SK-N-SH treated with all-trans-retinoic acid at 6 μM for 48 hours (cell line): ENCODE measurements around the gene GRK4.

Experiments
- ESRRG ChIP-seq: fragments of 250-450 bp; sonication (Bioruptor Pico); IDR thresholded peaks from 2 replicates; pipeline ENCODE4 v1.6.1; 2021; ENCODE audit warnings: mild to moderate bottlenecking
- GLIS3 ChIP-seq: fragments of 250-450 bp; sonication (Bioruptor Pico); IDR thresholded peaks from 2 replicates; pipeline ENCODE4 v1.5.0; 2020; ENCODE audit warnings: mild to moderate bottlenecking, moderate library complexity
- ISL1 ChIP-seq: fragments of 250-450 bp; sonication (Bioruptor Pico); IDR thresholded peaks from 2 replicates; pipeline ENCODE4 v2.1.2; 2022; ENCODE audit warnings: mild to moderate bottlenecking, moderate library complexity
- OSR1 ChIP-seq: fragments of 250-450 bp; sonication (Bioruptor Pico); IDR thresholded peaks from 2 replicates; pipeline ENCODE4 v1.8.0; 2022; ENCODE audit warnings: moderate library complexity, mild to moderate bottlenecking, inconsistent platforms
- RARB ChIP-seq: fragments of 250-450 bp; sonication (Bioruptor Pico); IDR thresholded peaks from 2 replicates; pipeline ENCODE4 v1.8.0; 2021; ENCODE audit warnings: mild to moderate bottlenecking, moderate library complexity
- SNAI2 ChIP-seq: fragments of 250-450 bp; sonication (Bioruptor Pico); IDR thresholded peaks from 2 replicates; pipeline ENCODE4 v1.5.0; 2020; ENCODE audit warnings: mild to moderate bottlenecking, moderate library complexity
- ZFP30 ChIP-seq: fragments of 450-650 bp; formaldehyde crosslinking; IDR thresholded peaks from 2 replicates; pipeline ENCODE4 v1.5.0; 2022; ENCODE audit warnings: mild to moderate bottlenecking, moderate library complexity
- TF ChIP-seq, protein P1 (sequence below): fragments of 250-450 bp; sonication (Bioruptor Pico); IDR thresholded peaks from 2 replicates; pipeline ENCODE4 v1.8.0; 2021; ENCODE audit warnings: low read depth, mild to moderate bottlenecking, moderate library complexity, borderline replicate concordance
- TF ChIP-seq, protein P2 (sequence below): fragments of 250-450 bp; sonication (Bioruptor Pico); IDR thresholded peaks from 2 replicates; pipeline ENCODE4 v1.5.1; 2020; ENCODE audit warnings: low read depth, mild to moderate bottlenecking, moderate library complexity

DNA sequence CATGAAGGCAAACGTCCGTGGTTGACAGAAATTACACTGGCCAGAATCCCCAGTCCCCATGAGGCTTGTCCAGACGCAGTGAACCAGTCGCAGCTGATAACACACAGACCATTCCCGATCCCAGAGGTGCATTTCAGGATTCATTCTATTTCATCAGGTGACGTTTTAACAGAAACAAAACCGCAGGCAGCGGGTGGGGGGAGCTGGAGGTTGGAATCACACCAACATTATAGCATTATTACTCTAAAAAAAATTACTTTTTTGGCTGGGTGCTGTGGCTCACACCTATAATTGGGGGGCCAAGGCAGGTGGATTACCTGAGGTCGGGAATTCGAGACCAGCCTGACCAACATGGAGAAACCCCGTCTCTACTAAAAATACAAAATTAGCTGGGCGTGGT, 25.4 kb upstream of the GRK4 start:
- TF ChIP-seq RARB (CRISPR knock-in tag) (no peak), ISL1 (no peak), SNAI2 (CRISPR knock-in tag) (no peak), ESRRG (no peak), GLIS3 (CRISPR knock-in tag) (no peak), OSR1 (CRISPR knock-in tag) (no peak), ZFP30 (CRISPR knock-in tag) (no peak)
- TF ChIP-seq, protein P1, sequence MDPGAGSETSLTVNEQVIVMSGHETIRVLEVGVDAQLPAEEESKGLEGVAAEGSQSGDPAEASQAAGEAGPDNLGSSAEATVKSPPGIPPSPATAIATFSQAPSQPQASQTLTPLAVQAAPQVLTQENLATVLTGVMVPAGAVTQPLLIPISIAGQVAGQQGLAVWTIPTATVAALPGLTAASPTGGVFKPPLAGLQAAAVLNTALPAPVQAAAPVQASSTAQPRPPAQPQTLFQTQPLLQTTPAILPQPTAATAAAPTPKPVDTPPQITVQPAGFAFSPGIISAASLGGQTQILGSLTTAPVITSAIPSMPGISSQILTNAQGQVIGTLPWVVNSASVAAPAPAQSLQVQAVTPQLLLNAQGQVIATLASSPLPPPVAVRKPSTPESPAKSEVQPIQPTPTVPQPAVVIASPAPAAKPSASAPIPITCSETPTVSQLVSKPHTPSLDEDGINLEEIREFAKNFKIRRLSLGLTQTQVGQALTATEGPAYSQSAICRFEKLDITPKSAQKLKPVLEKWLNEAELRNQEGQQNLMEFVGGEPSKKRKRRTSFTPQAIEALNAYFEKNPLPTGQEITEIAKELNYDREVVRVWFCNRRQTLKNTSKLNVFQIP (CRISPR knock-in tag) = no peak
- TF ChIP-seq, protein P2, sequence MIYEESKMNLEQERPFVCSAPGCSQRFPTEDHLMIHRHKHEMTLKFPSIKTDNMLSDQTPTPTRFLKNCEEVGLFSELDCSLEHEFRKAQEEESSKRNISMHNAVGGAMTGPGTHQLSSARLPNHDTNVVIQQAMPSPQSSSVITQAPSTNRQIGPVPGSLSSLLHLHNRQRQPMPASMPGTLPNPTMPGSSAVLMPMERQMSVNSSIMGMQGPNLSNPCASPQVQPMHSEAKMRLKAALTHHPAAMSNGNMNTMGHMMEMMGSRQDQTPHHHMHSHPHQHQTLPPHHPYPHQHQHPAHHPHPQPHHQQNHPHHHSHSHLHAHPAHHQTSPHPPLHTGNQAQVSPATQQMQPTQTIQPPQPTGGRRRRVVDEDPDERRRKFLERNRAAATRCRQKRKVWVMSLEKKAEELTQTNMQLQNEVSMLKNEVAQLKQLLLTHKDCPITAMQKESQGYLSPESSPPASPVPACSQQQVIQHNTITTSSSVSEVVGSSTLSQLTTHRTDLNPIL (CRISPR knock-in tag) = no peak
